Osteoblast (primary cell): ENCODE results near the gene NUDT6. TPM values are rescaled to one million over a fixed set of nuclear protein-coding genes. Genes with fewer than 3 reads are reported as not detected.
A peak's percentile ranks its signal among the peaks of the same experiment; 100 is the strongest.

Experiments
- DNase-seq: peaks from one replicate; pipeline ENCODE4 v3.0.0; 2011; ENCODE audit warnings: low spot score, mixed read lengths; ENCODE audit not compliant: insufficient read length; ENCODE audit errors: missing footprints
- H2AFZ ChIP-seq: 2 replicates; pipeline ENCODE4 v1.6.0; 2011; ENCODE audit warnings: mild to moderate bottlenecking, low read length
- H3K27ac ChIP-seq: 2 replicates; pipeline ENCODE4 v1.5.1; 2011; ENCODE audit warnings: mild to moderate bottlenecking, low read depth, low read length, moderate library complexity
- H3K27me3 ChIP-seq: 2 replicates; pipeline ENCODE4 v1.6.0; 2012; ENCODE audit warnings: mild to moderate bottlenecking, control low read depth, inconsistent platforms, low read length, moderate library complexity; ENCODE audit not compliant: insufficient read depth
- H3K36me3 ChIP-seq: 2 replicates; pipeline ENCODE4 v1.5.1; 2011; ENCODE audit warnings: mild to moderate bottlenecking, low read length, control low read depth, moderate library complexity; ENCODE audit not compliant: insufficient read depth
- H3K4me1 ChIP-seq: 2 replicates; pipeline ENCODE4 v1.5.1; 2011; ENCODE audit warnings: mild to moderate bottlenecking, low read length, control low read depth, moderate library complexity; ENCODE audit not compliant: insufficient read depth
- H3K4me2 ChIP-seq: 2 replicates; pipeline ENCODE4 v1.6.0; 2011; ENCODE audit warnings: mild to moderate bottlenecking, low read length; ENCODE audit not compliant: insufficient read depth
- H3K4me3 ChIP-seq: fragments of 200-600 bp; sonication (generic); 3 replicates; pipeline ENCODE4 v1.5.1; 2012; ENCODE audit warnings: mild to moderate bottlenecking, low read length, inconsistent platforms; ENCODE audit not compliant: insufficient read depth
- H3K79me2 ChIP-seq: 2 replicates; pipeline ENCODE4 v1.6.0; 2012; ENCODE audit warnings: mild to moderate bottlenecking, low read length, control low read depth, inconsistent platforms; ENCODE audit not compliant: insufficient read depth
- H3K9me3 ChIP-seq: 2 replicates; pipeline ENCODE4 v1.5.1; 2011; ENCODE audit warnings: low read depth, low read length, control low read depth
- H4K20me1 ChIP-seq: 2 replicates; pipeline ENCODE4 v1.6.0; 2012; ENCODE audit warnings: mild to moderate bottlenecking, low read length, control low read depth; ENCODE audit not compliant: insufficient read depth
- CTCF ChIP-seq: IDR thresholded peaks from 2 replicates; pipeline ENCODE4 v1.5.1; 2011; ENCODE audit warnings: mild to moderate bottlenecking, low read depth, low read length, moderate library complexity; ENCODE audit errors: extremely low read depth
- total RNA-seq: library from RNA; depleted of rRNA; stranded (reverse); fragments of >200 nt; gene quantifications from 2 replicates; pipeline ENCODE4 v1.2.3, GENCODE V29; 2012

NUDT6 gene
- total RNA-seq, 1 donor: 6.2 TPM

GRCh38 chr4:122901247-122902010, 21.0 kb downstream of the NUDT6 start:
- Histone ChIP-seq H2AFZ (no peak overlapping the region), H3K79me2 (peaks cover under 1% of the 10 kb centered on the region), H3K27ac (peak overlapping the region; percentile 7), H3K4me3 (no peak overlapping the region), H3K4me2 (no peak overlapping the region), H3K4me1 (peaks cover 50% of the 10 kb centered on the region), H3K27me3 (no peaks in the 10 kb centered on the region), H3K9me3 (no peaks in the 10 kb centered on the region), H4K20me1 (no peaks in the 10 kb centered on the region), H3K36me3 (peaks cover 8% of the 10 kb centered on the region)
- DNase-seq: no peak
- TF ChIP-seq CTCF: no peak

- H3K79me2 ChIP-seq: peaks cover 3% of the 10 kb centered on the region
- TF ChIP-seq CTCF: no peak
- H2AFZ ChIP-seq: no peak overlapping the region
- no peak overlapping the region for H3K4me3 ChIP-seq
- no peaks in the 10 kb centered on the region for H4K20me1 ChIP-seq
- no peaks in the 10 kb centered on the region for H3K9me3 ChIP-seq
- DNase-seq: no peak
- H3K27ac ChIP-seq: peak overlapping the region; percentile 44
- peaks cover 61% of the 10 kb centered on the region for H3K4me1 ChIP-seq
- peaks cover 12% of the 10 kb centered on the region for H3K36me3 ChIP-seq
- H3K27me3 ChIP-seq: no peaks in the 10 kb centered on the region
- no peak overlapping the region for H3K4me2 ChIP-seq
These were observed 22.1 kb downstream of the NUDT6 start for GRCh38 chr4:122900314-122900713.

GRCh38 chr4:122899682-122900081, 22.7 kb downstream of the NUDT6 start:
- H3K79me2 ChIP-seq: peaks cover 5% of the 10 kb centered on the region
- no peak overlapping the region for H3K4me3 ChIP-seq
- peaks cover 12% of the 10 kb centered on the region for H3K36me3 ChIP-seq
- H3K4me1 ChIP-seq: peaks cover 67% of the 10 kb centered on the region
- H3K27ac ChIP-seq: peak overlapping the region; percentile 63
- no peak for TF ChIP-seq CTCF
- no peak overlapping the region for H2AFZ ChIP-seq
- H3K27me3 ChIP-seq: no peaks in the 10 kb centered on the region
- no peak overlapping the region for H3K4me2 ChIP-seq
- no peak for DNase-seq
- no peaks in the 10 kb centered on the region for H3K9me3 ChIP-seq
- no peaks in the 10 kb centered on the region for H4K20me1 ChIP-seq

- peak; percentile 74 for DNase-seq
- H3K27ac ChIP-seq: peak overlapping the region; percentile 63
These were observed 23.8 kb downstream of the NUDT6 start for GRCh38 chr4:122898370-122899150.

More at GRCh38 chr4:122898370-122899150, 23.8 kb downstream of the NUDT6 start:
- Histone ChIP-seq H2AFZ (no peak overlapping the region), H3K27me3 (no peaks in the 10 kb centered on the region), H3K79me2 (peaks cover 13% of the 10 kb centered on the region), H3K4me1 (peaks cover 78% of the 10 kb centered on the region), H3K4me2 (peak overlapping the region; percentile 31), H3K4me3 (no peak overlapping the region), H3K36me3 (peaks cover 17% of the 10 kb centered on the region), H3K9me3 (no peaks in the 10 kb centered on the region), H4K20me1 (no peaks in the 10 kb centered on the region)
- TF ChIP-seq CTCF: no peak
